ENCODE results near the gene EEF1AKMT4.

EEF1AKMT4 gene

GRCh38 chr3:184233127-184233843 is 16.2 kb upstream of the EEF1AKMT4 start:
- no peaks in the 10 kb centered on the region for H3K9me3 ChIP-seq (ENCODE audit: control insufficient read depth, insufficient read depth, low read length)
- H4K20me1 ChIP-seq (ENCODE audit: control insufficient read depth, insufficient read depth, low read depth, low read length), result no peaks in the 10 kb centered on the region
- no peaks in the 10 kb centered on the region for H3K9me2 ChIP-seq (replicated peaks; ENCODE audit: control insufficient read depth, low read length)
- 0 out of 2 replicates have a peak, but pooled peaks cover 5% of the 10 kb centered on the region for H3F3A ChIP-seq (ENCODE audit: control insufficient read depth, insufficient read depth)
- H3K79me2 ChIP-seq (ENCODE audit: control insufficient read depth, low read length), result no peaks in the 10 kb centered on the region
- no peak for TF ChIP-seq EZH2phosphoT487 (IDR thresholded peaks at IDR 0.05; ENCODE audit: borderline replicate concordance, low read length)
- TF ChIP-seq CTCF (IDR thresholded peaks at IDR 0.05; ENCODE audit: low read depth, low read length, poor library complexity, severe bottlenecking), result no peak
- no peaks in the 10 kb centered on the region for H3K36me3 ChIP-seq (ENCODE audit: control insufficient read depth, low read length)
- peaks cover 44% of the 10 kb centered on the region for H3K27me3 ChIP-seq (ENCODE audit: control insufficient read depth, low read length)
- no peak overlapping the region for H3K27ac ChIP-seq (ENCODE audit: low read depth, low read length)
- no peak overlapping the region for H3K4me2 ChIP-seq (ENCODE audit: low read length)
- H3K4me3 ChIP-seq (ENCODE audit: low read length), result no peak overlapping the region
- H3K4me1 ChIP-seq (ENCODE audit: control insufficient read depth, low read length), result peaks cover 31% of the 10 kb centered on the region

- 0 out of 2 replicates have a peak, but pooled peaks cover 5% of the 10 kb centered on the region for H3F3A ChIP-seq (ENCODE audit: control insufficient read depth, insufficient read depth)
- H3K27me3 ChIP-seq (ENCODE audit: control insufficient read depth, low read length), result peaks cover 35% of the 10 kb centered on the region
- no peaks in the 10 kb centered on the region for H3K79me2 ChIP-seq (ENCODE audit: control insufficient read depth, low read length)
- no peak overlapping the region for H3K4me2 ChIP-seq (ENCODE audit: low read length)
- TF ChIP-seq EZH2phosphoT487 (IDR thresholded peaks at IDR 0.05; ENCODE audit: borderline replicate concordance, low read length), result no peak
- no peak for TF ChIP-seq CTCF (IDR thresholded peaks at IDR 0.05; ENCODE audit: low read depth, low read length, poor library complexity, severe bottlenecking)
- no peaks in the 10 kb centered on the region for H3K9me2 ChIP-seq (replicated peaks; ENCODE audit: control insufficient read depth, low read length)
- no peaks in the 10 kb centered on the region for H3K36me3 ChIP-seq (ENCODE audit: control insufficient read depth, low read length)
- H3K27ac ChIP-seq (ENCODE audit: low read depth, low read length), result no peak overlapping the region
- H3K4me1 ChIP-seq (ENCODE audit: control insufficient read depth, low read length), result peaks cover 28% of the 10 kb centered on the region
- no peaks in the 10 kb centered on the region for H3K9me3 ChIP-seq (ENCODE audit: control insufficient read depth, insufficient read depth, low read length)
- no peaks in the 10 kb centered on the region for H4K20me1 ChIP-seq (ENCODE audit: control insufficient read depth, insufficient read depth, low read depth, low read length)
- no peak overlapping the region for H3K4me3 ChIP-seq (ENCODE audit: low read length)
Measured at GRCh38 chr3:184234224-184234623, 15.2 kb upstream of the EEF1AKMT4 start.

GRCh38 chr3:184234671-184235380 is 14.6 kb upstream of the EEF1AKMT4 start:
- peaks cover 29% of the 10 kb centered on the region for H3K27me3 ChIP-seq (ENCODE audit: control insufficient read depth, low read length)
- H3K27ac ChIP-seq (ENCODE audit: low read depth, low read length), result no peak overlapping the region
- H3K4me3 ChIP-seq (ENCODE audit: low read length), result no peak overlapping the region
- no peak overlapping the region for H3K4me2 ChIP-seq (ENCODE audit: low read length)
- H4K20me1 ChIP-seq (ENCODE audit: control insufficient read depth, insufficient read depth, low read depth, low read length), result no peaks in the 10 kb centered on the region
- H3K79me2 ChIP-seq (ENCODE audit: control insufficient read depth, low read length), result no peaks in the 10 kb centered on the region
- H3K9me2 ChIP-seq (replicated peaks; ENCODE audit: control insufficient read depth, low read length), result no peaks in the 10 kb centered on the region
- TF ChIP-seq EZH2phosphoT487 (IDR thresholded peaks at IDR 0.05; ENCODE audit: borderline replicate concordance, low read length), result no peak
- TF ChIP-seq CTCF (IDR thresholded peaks at IDR 0.05; ENCODE audit: low read depth, low read length, poor library complexity, severe bottlenecking), result no peak
- H3K4me1 ChIP-seq (ENCODE audit: control insufficient read depth, low read length), result peaks cover 22% of the 10 kb centered on the region
- H3K9me3 ChIP-seq (ENCODE audit: control insufficient read depth, insufficient read depth, low read length), result no peaks in the 10 kb centered on the region
- H3F3A ChIP-seq (ENCODE audit: control insufficient read depth, insufficient read depth), result 0 out of 2 replicates have a peak, but pooled peaks cover 5% of the 10 kb centered on the region
- H3K36me3 ChIP-seq (ENCODE audit: control insufficient read depth, low read length), result no peaks in the 10 kb centered on the region
